Lung (tissue), 12 donors: ENCODE measurements around the gene VGF. TPM values are rescaled to one million over a fixed set of nuclear protein-coding genes. Genes with fewer than 3 reads are reported as not detected.

Experiments used
- ATAC-seq: fragments of 200-7000 bp; cut with Tn5 transposase; one replicate; pipeline ENCODE4 v1.9.1; 2020; ENCODE audit warnings: moderate number of reproducible peaks; ENCODE audit not compliant: insufficient read depth, low FRiP score
- DNase-seq, 3 donors: peaks; one replicate each; pipeline ENCODE4 v3.0.0-alpha.2; 2013 to 2017
- H3K27ac ChIP-seq, 2 donors: one replicate each; pipeline ENCODE4 v1.5.1; 2013; ENCODE audit warnings: mild to moderate bottlenecking in 2 of 2, moderate library complexity in 2 of 2, control low read depth in 1 of 2, inconsistent platforms in 1 of 2, low read depth in 1 of 2, low read length in 1 of 2
- H3K27me3 ChIP-seq, 3 donors: one replicate each; pipeline ENCODE4 v1.5.1; 2013; ENCODE audit warnings: low read length in 2 of 3; ENCODE audit not compliant: control insufficient read depth in 3 of 3, insufficient read depth in 3 of 3
- H3K36me3 ChIP-seq, 4 donors: one replicate each; pipeline ENCODE4 v1.5.1; 2013; ENCODE audit warnings: low read length in 4 of 4, mild to moderate bottlenecking in 1 of 4, moderate library complexity in 1 of 4; ENCODE audit not compliant: control insufficient read depth in 4 of 4, insufficient read depth in 4 of 4
- H3K4me1 ChIP-seq, 5 donors: one replicate each; pipeline ENCODE4 v1.5.1; 2013; ENCODE audit warnings: low read length in 5 of 5, mild to moderate bottlenecking in 2 of 5, moderate library complexity in 1 of 5; ENCODE audit not compliant: control insufficient read depth in 5 of 5, insufficient read depth in 5 of 5
- H3K4me3 ChIP-seq: one replicate; pipeline ENCODE4 v1.5.1; 2013; ENCODE audit warnings: mild to moderate bottlenecking, control low read depth, moderate library complexity
- H3K9ac ChIP-seq, 2 donors: one replicate each; pipeline ENCODE4 v1.5.1; 2013; ENCODE audit warnings: low read length in 2 of 2, control low read depth in 1 of 2; ENCODE audit not compliant: insufficient read depth in 1 of 2
- H3K9me3 ChIP-seq, 4 donors: one replicate each; pipeline ENCODE4 v1.5.1; 2013; ENCODE audit warnings: low read length in 3 of 4, mild to moderate bottlenecking in 1 of 4, moderate library complexity in 1 of 4; ENCODE audit not compliant: control insufficient read depth in 4 of 4, insufficient read depth in 3 of 4
- WGBS, 2 donors: extraction: QIAGEN DNeasy Blood & Tissue Kit; methylation state at CpG; one replicate each; pipeline ENCODE4 v1.1.7; 2013; 5-methylcytosine and 5-hydroxymethylcytosine counted together
- polyA plus RNA-seq, 2 donors: library from polyadenylated mRNA; stranded (reverse); fragments of 200-250 nt; gene quantifications; one replicate each; pipeline ENCODE4 v1.2.1, GENCODE V29; 2013
- total RNA-seq, 2 donors: library from RNA; depleted of rRNA in 1 of 2; stranded (reverse); fragments of >200 nt in 1 of 2; gene quantifications; one replicate each; pipeline ENCODE4 v1.2.1, GENCODE V29; 2014 to 2021
- TF ChIP-seq, protein P1 (sequence below): IDR thresholded peaks from 2 replicates; pipeline ENCODE4 v1.5.1; 2012; ENCODE audit warnings: mild to moderate bottlenecking; ENCODE audit errors: control extremely low read depth, extremely low read depth
- donor health status: control.
- donor health status: control.
- donor health status: Bipolar disorder and iron deficiency.
- donor health status: healthy.
- donor health status: DM: yes; HTN: yes; CAD: no.

VGF gene
- total and polyA plus RNA-seq, 4 donors, result 0.08 to 1.4 (median 0.42) TPM

GRCh38 chr7:101169110-101169837, 3.9 kb upstream of the VGF start:
- no peak overlapping the region for H3K9ac ChIP-seq
- TF ChIP-seq, protein P1, sequence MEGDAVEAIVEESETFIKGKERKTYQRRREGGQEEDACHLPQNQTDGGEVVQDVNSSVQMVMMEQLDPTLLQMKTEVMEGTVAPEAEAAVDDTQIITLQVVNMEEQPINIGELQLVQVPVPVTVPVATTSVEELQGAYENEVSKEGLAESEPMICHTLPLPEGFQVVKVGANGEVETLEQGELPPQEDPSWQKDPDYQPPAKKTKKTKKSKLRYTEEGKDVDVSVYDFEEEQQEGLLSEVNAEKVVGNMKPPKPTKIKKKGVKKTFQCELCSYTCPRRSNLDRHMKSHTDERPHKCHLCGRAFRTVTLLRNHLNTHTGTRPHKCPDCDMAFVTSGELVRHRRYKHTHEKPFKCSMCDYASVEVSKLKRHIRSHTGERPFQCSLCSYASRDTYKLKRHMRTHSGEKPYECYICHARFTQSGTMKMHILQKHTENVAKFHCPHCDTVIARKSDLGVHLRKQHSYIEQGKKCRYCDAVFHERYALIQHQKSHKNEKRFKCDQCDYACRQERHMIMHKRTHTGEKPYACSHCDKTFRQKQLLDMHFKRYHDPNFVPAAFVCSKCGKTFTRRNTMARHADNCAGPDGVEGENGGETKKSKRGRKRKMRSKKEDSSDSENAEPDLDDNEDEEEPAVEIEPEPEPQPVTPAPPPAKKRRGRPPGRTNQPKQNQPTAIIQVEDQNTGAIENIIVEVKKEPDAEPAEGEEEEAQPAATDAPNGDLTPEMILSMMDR, result no peak
- no peaks in the 10 kb centered on the region for H3K36me3 ChIP-seq
- no peak overlapping the region for H3K27ac ChIP-seq
- H3K4me1 ChIP-seq, result peaks cover 0 to 30% (median 6%) of the 10 kb centered on the region in 5 donors
- ATAC-seq (no peak), DNase-seq (no peak)
- 3 to 6% methylated on average over 18 of the region's 18 CpGs for WGBS, 2 donors
- peaks cover 0 to 15% (median 0%) of the 10 kb centered on the region in 4 donors for H3K9me3 ChIP-seq
- no peak overlapping the region for H3K4me3 ChIP-seq
- peaks cover 18 to 89% (median 81%) of the 10 kb centered on the region in 3 donors for H3K27me3 ChIP-seq

DNA sequence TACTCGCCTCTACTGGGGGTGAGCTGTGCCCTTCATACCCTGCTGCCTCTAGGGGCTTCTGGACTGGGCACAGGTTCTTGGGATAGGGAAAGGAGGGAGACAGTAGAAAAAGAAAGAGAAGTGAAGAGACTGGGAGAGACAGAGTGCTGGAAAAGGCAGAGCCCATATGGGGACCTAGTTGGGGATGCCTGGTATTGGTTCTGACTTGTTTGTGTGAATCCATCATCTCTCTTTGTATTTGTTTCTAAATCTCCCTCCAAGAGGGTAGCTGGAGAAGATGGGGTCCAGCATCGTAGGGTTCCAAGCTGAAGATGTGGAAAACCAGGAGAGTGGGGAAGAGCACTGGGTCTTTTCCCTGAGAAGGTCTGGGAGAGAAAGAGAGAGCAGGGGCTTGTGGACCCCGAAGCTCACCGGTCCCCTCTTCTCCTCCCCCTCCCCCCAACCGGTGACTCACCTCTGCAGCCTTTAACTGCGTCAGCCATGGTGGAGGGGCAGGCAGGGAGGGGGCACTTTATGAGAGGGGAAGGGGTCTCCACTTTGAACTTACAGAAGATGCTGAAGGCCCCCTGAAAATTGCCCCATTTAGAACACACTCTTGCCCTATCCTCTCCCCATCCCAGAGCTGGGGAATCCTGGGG, 3.2 kb upstream of the VGF start:
- TF ChIP-seq, protein P1, result no peak
- ATAC-seq, result no peak
- no peak overlapping the region for H3K4me3 ChIP-seq
- H3K4me1 ChIP-seq, result peaks cover 0 to 36% (median 7%) of the 10 kb centered on the region in 5 donors
- H3K27ac ChIP-seq, result no peak overlapping the region
- whole genome bisulfite sequencing, 2 donors, result 4 to 8% methylated on average over 5 to 6 of the region's 6 CpGs
- no peak overlapping the region for H3K9ac ChIP-seq
- peaks cover 19 to 84% (median 73%) of the 10 kb centered on the region in 3 donors for H3K27me3 ChIP-seq
- no peaks in the 10 kb centered on the region for H3K36me3 ChIP-seq
- H3K9me3 ChIP-seq, result peaks cover 0 to 11% (median 0%) of the 10 kb centered on the region in 4 donors
- no peak for DNase-seq

GRCh38 chr7:101167645-101168411, 2.5 kb upstream of the VGF start:
- H3K27ac ChIP-seq, result no peak overlapping the region
- no peak overlapping the region for H3K9ac ChIP-seq
- DNase-seq (no peak), ATAC-seq (no peak)
- H3K36me3 ChIP-seq, result no peaks in the 10 kb centered on the region
- no peak overlapping the region for H3K4me3 ChIP-seq
- peaks cover 19 to 77% (median 67%) of the 10 kb centered on the region in 3 donors for H3K27me3 ChIP-seq
- 6 to 7% methylated on average over 12 of the region's 12 CpGs for WGBS, 2 donors
- TF ChIP-seq, protein P1, result no peak
- H3K4me1 ChIP-seq, result peaks cover 0 to 38% (median 7%) of the 10 kb centered on the region in 5 donors
- H3K9me3 ChIP-seq, result peaks cover 0 to 11% (median 0%) of the 10 kb centered on the region in 4 donors
